Endothelial cell of umbilical vein (primary cell): Measurements from ENCODE around the gene TM2D1. TPM values are rescaled to one million over a fixed set of nuclear protein-coding genes. Genes with fewer than 3 reads are reported as not detected.

Experiments used
- BruUV-seq: library from RNA; stranded (reverse); fragments of 400-500 nt; replicated peaks from 2 replicates; lab custom pipeline; 2021; lab: Mats Ljungman, UMichigan
- CTCF ChIA-PET: fragments of 300-600, 350-600 bp; sonication (Branson Sonifier 250); formaldehyde crosslinking; loops from one replicate; lab custom pipeline; 2021; ENCODE audit warnings: antibody characterized with exemption, inconsistent platforms; lab: Charles Lee
- POLR2A ChIA-PET: fragments of 300-600, 350-600 bp; sonication (Branson Sonifier 250); formaldehyde crosslinking; loops from one replicate; lab custom pipeline; 2021; ENCODE audit warnings: antibody characterized with exemption, inconsistent platforms; lab: Charles Lee
- DNase-seq: peaks from one replicate; pipeline ENCODE4 v3.0.0-alpha.2; 2011; ENCODE audit warnings: low read depth, low spot score
- FAIRE-seq: peaks from 2 replicates; lab custom pipeline; 2011; peaks lifted over from hg19 to GRCh38; lab: Jason Lieb, UNC
- H2AFZ ChIP-seq: 2 replicates; pipeline ENCODE4 v1.6.0; 2012; ENCODE audit warnings: low read depth, low read length, control low read depth, inconsistent platforms
- H3K27ac ChIP-seq: 2 replicates; pipeline ENCODE4 v1.5.1; 2011; ENCODE audit warnings: low read depth, mild to moderate bottlenecking, control low read depth, low read length, moderate library complexity; ENCODE audit not compliant: insufficient read depth
- H3K27me3 ChIP-seq, 2 experiments: 2 replicates each; pipeline versions ENCODE4 v1.6.0 to v1.6.1; 2011; ENCODE audit warnings: low read length in 2 of 2, mixed read lengths in 1 of 2; ENCODE audit not compliant: control insufficient read depth in 2 of 2, insufficient read depth in 2 of 2
- H3K36me3 ChIP-seq, 2 experiments: 2 replicates in 1 of 2; 3 replicates in 1 of 2; pipeline ENCODE4 v1.5.1; 2011; ENCODE audit warnings: low read length in 2 of 2, mild to moderate bottlenecking in 1 of 2, moderate library complexity in 1 of 2; ENCODE audit not compliant: control insufficient read depth in 2 of 2, insufficient read depth in 2 of 2; ENCODE audit errors: extremely low read depth in 1 of 2
- H3K4me1 ChIP-seq: 3 replicates; pipeline ENCODE4 v1.5.1; 2011; ENCODE audit warnings: mild to moderate bottlenecking, low read length; ENCODE audit not compliant: control insufficient read depth, insufficient read depth; ENCODE audit errors: extremely low read depth
- H3K4me2 ChIP-seq: 2 replicates; pipeline ENCODE4 v1.6.1; 2011; ENCODE audit warnings: low read length, control low read depth, mixed read lengths; ENCODE audit not compliant: insufficient read depth
- H3K4me3 ChIP-seq, 3 experiments: fragments of 200-600 bp in 1 of 3; sonication (generic), shearing (Covaris generic) in 1 of 3; replicated peaks in 1 of 3; 2 replicates each; pipeline ENCODE4 v1.5.1; 2011 to 2016; ENCODE audit warnings: control low read depth in 3 of 3, low read length in 3 of 3, mild to moderate bottlenecking in 2 of 3, inconsistent platforms in 1 of 3, low read depth in 1 of 3, moderate library complexity in 1 of 3; ENCODE audit not compliant: insufficient read depth in 1 of 3
- H3K79me2 ChIP-seq: 2 replicates; pipeline ENCODE4 v1.6.0; 2012; ENCODE audit warnings: low read length, inconsistent platforms; ENCODE audit not compliant: control insufficient read depth, insufficient read depth
- H3K9ac ChIP-seq: replicated peaks from 2 replicates; pipeline ENCODE3; 2011; ENCODE audit warnings: low read length, control low read depth; ENCODE audit not compliant: insufficient read depth; ENCODE audit errors: extremely low read depth
- H3K9me1 ChIP-seq: replicated peaks from 3 replicates; pipeline ENCODE4 v1.6.0; 2011; ENCODE audit warnings: mild to moderate bottlenecking, low read length; ENCODE audit not compliant: control insufficient read depth, insufficient read depth; ENCODE audit errors: extremely low read depth
- H3K9me3 ChIP-seq: replicated peaks from 2 replicates; pipeline ENCODE4 v1.5.1; 2012; ENCODE audit warnings: low read length, inconsistent platforms; ENCODE audit not compliant: control insufficient read depth, insufficient read depth
- H4K20me1 ChIP-seq: replicated peaks from 2 replicates; pipeline ENCODE3; 2011; ENCODE audit warnings: mild to moderate bottlenecking, low read length; ENCODE audit not compliant: control insufficient read depth, insufficient read depth; ENCODE audit errors: extremely low read depth
- CTCF ChIP-seq, 2 donors: IDR thresholded peaks; 1 replicate in 1 of 2; 2 replicates in 1 of 2; pipeline ENCODE4 v1.5.1; 2011; ENCODE audit warnings: low read length in 2 of 2, mild to moderate bottlenecking in 2 of 2, moderate library complexity in 2 of 2, control low read depth in 1 of 2, inconsistent platforms in 1 of 2, low read depth in 1 of 2; ENCODE audit not compliant: insufficient read depth in 1 of 2; ENCODE audit errors: extremely low read depth in 1 of 2
- EZH2 ChIP-seq: IDR thresholded peaks from 2 replicates; pipeline ENCODE4 v1.6.1; 2012; ENCODE audit warnings: borderline replicate concordance, low read depth, mild to moderate bottlenecking, moderate library complexity, low read length, inconsistent platforms; ENCODE audit not compliant: severe bottlenecking
- FOS ChIP-seq: IDR thresholded peaks from 2 replicates; pipeline ENCODE4 v1.6.1; 2011; ENCODE audit warnings: mild to moderate bottlenecking, low read length, moderate library complexity, borderline replicate concordance; ENCODE audit not compliant: insufficient read depth
- GATA2 ChIP-seq: IDR thresholded peaks from 2 replicates; pipeline ENCODE4 v1.7.0; 2011; ENCODE audit warnings: low read depth, mild to moderate bottlenecking, moderate library complexity, mixed read lengths, low read length; ENCODE audit not compliant: insufficient read length, insufficient read depth
- JUN ChIP-seq: IDR thresholded peaks from 2 replicates; pipeline ENCODE4 v1.6.1; 2011; ENCODE audit warnings: borderline replicate concordance, low read depth; ENCODE audit not compliant: insufficient read length, insufficient read depth
- MAX ChIP-seq: IDR thresholded peaks from 2 replicates; pipeline ENCODE4 v1.6.1; 2011; ENCODE audit not compliant: insufficient read depth, insufficient read length
- MYC ChIP-seq: IDR thresholded peaks from one replicate; pipeline ENCODE4 v1.6.1; 2011; ENCODE audit warnings: mild to moderate bottlenecking, low read depth, low read length
- POLR2A ChIP-seq: IDR thresholded peaks from 2 replicates; pipeline ENCODE4 v1.6.1; 2012; ENCODE audit warnings: low read depth, mild to moderate bottlenecking, control low read depth, low read length
- POLR2AphosphoS5 ChIP-seq: IDR thresholded peaks from 2 replicates; pipeline ENCODE4 v1.6.1; 2012; ENCODE audit warnings: low read depth, mild to moderate bottlenecking, control low read depth, low read length, moderate library complexity; ENCODE audit not compliant: insufficient read depth
- dilution Hi-C: fragments of 300-500 bp; cut with MboI; formaldehyde crosslinking; loops from one replicate; pipeline ENCODE4 v1.15.0; 2019; ENCODE audit warnings: low sequenced_read_pairs; ENCODE audit not compliant: extremely low pct_ligation_motif_present
- intact Hi-C: fragments of 100-400 bp; cut with micrococcal nuclease; formaldehyde crosslinking; loops from one replicate; pipeline ENCODE4 v1.10.0; 2022
- polyA plus RNA-seq, 4 experiments: library from polyadenylated mRNA; depleted of rRNA in 3 of 4; stranded (reverse) in 3 of 4; unstranded in 1 of 4; fragments of >200 nt; gene quantifications; 2 replicates each; pipeline versions ENCODE4 v1.2.1 to v1.2.3, GENCODE V29; 2011 to 2012; ENCODE audit warnings: missing spikeins in 1 of 4
- total RNA-seq: library from RNA; stranded (reverse); gene quantifications from 2 replicates; pipeline ENCODE4 v1.2.3, GENCODE V29; 2021

The TM2D1 gene
- total and polyA plus RNA-seq, 2 donors (not counting 3 experiments of a cell fraction or from before 2014, with no cell fraction given): 37.5 to 50.0 TPM

- FAIRE-seq (no peak), DNase-seq (no peak)
- Histone ChIP-seq H3K9me1 (no peaks in the 10 kb centered on the region), H3K79me2 (no peaks in the 10 kb centered on the region), H3K27ac (no peak overlapping the region), H3K9me3 (no peaks in the 10 kb centered on the region), H3K36me3 (no peaks in the 10 kb centered on the region), H4K20me1 (no peaks in the 10 kb centered on the region), H3K4me1 (no peaks in the 10 kb centered on the region), H3K4me2 (no peak overlapping the region), H3K9ac (no peak overlapping the region), H3K4me3 (no peak overlapping the region), H3K27me3 (no peaks in the 10 kb centered on the region), H2AFZ (no peak overlapping the region)
- POLR2A ChIA-PET: no interaction called here
- dilution Hi-C loops (no loop called here), intact Hi-C loops (no loop called here)
- no peak for TF ChIP-seq JUN
- TF ChIP-seq MAX: no peak
- no peak for TF ChIP-seq EZH2
- TF ChIP-seq FOS: no peak
- CTCF ChIA-PET: no interaction called here
- BruUV-seq: no TSS peak
These were observed 23.6 kb upstream of the TM2D1 start for GRCh38 chr1:61748566-61748965.

- CTCF ChIA-PET: interaction anchor here (0.6 kb wide), 1 partner anchor 37 kb away, joined by 3 read pairs; no protein-coding TSS in a partner anchor
- Histone ChIP-seq H2AFZ (peak overlapping the region; percentile 7), H3K4me2 (no peak overlapping the region), H3K4me1 (no peaks in the 10 kb centered on the region), H3K4me3 (no peak overlapping the region), H3K9me3 (no peaks in the 10 kb centered on the region), H3K36me3 (no peaks in the 10 kb centered on the region), H3K79me2 (no peaks in the 10 kb centered on the region), H3K9me1 (no peaks in the 10 kb centered on the region), H3K27me3 (no peaks in the 10 kb centered on the region), H3K9ac (no peak overlapping the region), H3K27ac (no peak overlapping the region), H4K20me1 (no peaks in the 10 kb centered on the region)
- dilution Hi-C loops: no loop called here
- FAIRE-seq (no peak), DNase-seq (no peak)
- POLR2A ChIA-PET: no interaction called here
- intact Hi-C loops: no loop called here
- TF ChIP-seq MYC (no peak), POLR2AphosphoS5 (no peak), GATA2 (no peak), EZH2 (no peak), JUN (no peak), POLR2A (no peak), MAX (no peak), CTCF (IDR thresholded peaks at IDR 0.05; ENCODE audit: extremely low read depth in 1 of 2, insufficient read depth in 1 of 2, low read depth in 1 of 2, low read length in 2 of 2) (no peak), FOS (no peak)
- no TSS peak for BruUV-seq
These were observed 21.9 kb upstream of the TM2D1 start for GRCh38 chr1:61746813-61747212.
